RWPE1 (cell line): ENCODE measurements around the gene DYNC2H1.

Source experiments
- CTCF ChIA-PET: fragments of 350-600 bp; sonication (Branson Sonifier 250); formaldehyde crosslinking; extraction: SDS; loops from one replicate; lab custom pipeline; 2021; lab: Yijun Ruan, JAX
- POLR2A ChIA-PET: fragments of 400-600 bp; formaldehyde crosslinking; extraction: SDS; loops from one replicate; lab custom pipeline; 2020; ENCODE audit warnings: antibody characterized with exemption; ENCODE audit not compliant: low non-redundant PET; lab: Yijun Ruan, JAX
- DNase-seq: peaks from one replicate; pipeline ENCODE4 v3.0.0; 2012; ENCODE audit warnings: low spot score
- H3K27ac ChIP-seq: fragments of 450-650 bp; 2 replicates; pipeline ENCODE4 v1.5.1; 2017
- CTCF ChIP-seq: fragments of 450-650 bp; conservative IDR thresholded peaks from 2 replicates; pipeline ENCODE4 v1.5.1; 2017; ENCODE audit warnings: low read depth, mild to moderate bottlenecking

The DYNC2H1 gene

GRCh38 chr11:103164093-103164796, 55.0 kb downstream of the DYNC2H1 start:
- no peak for TF ChIP-seq CTCF
- ChIA-PET POLR2A (no interaction called here), CTCF (no interaction called here)
- H3K27ac ChIP-seq: no peak overlapping the region
- DNase-seq: no peak

GRCh38 chr11:103167166-103167565, 57.9 kb downstream of the DYNC2H1 start:
- POLR2A ChIA-PET: no interaction called here
- DNase-seq: no peak
- CTCF ChIA-PET: interaction anchor here (0.7 kb wide), 1 partner anchor 9 kb away, joined by 3 read pairs; no protein-coding TSS in a partner anchor
- no peak overlapping the region for H3K27ac ChIP-seq
- TF ChIP-seq CTCF: no peak

GRCh38 chr11:103170865-103171264, 61.6 kb downstream of the DYNC2H1 start:
- no peak for DNase-seq
- ChIA-PET POLR2A (no interaction called here), CTCF (interaction anchor here (0.6 kb wide), 1 partner anchor 1671 kb away, joined by 3 read pairs; no protein-coding TSS in a partner anchor)
- no peak for TF ChIP-seq CTCF
- peak overlapping the region; percentile 37; the same call in 1 of the 2 replicates for H3K27ac ChIP-seq

GRCh38 chr11:103175461-103176129, 66.4 kb downstream of the DYNC2H1 start:
- CTCF ChIA-PET: no interaction called here
- POLR2A ChIA-PET: no interaction called here
- TF ChIP-seq CTCF: no peak
- H3K27ac ChIP-seq: no peak overlapping the region
- DNase-seq: no peak

- no peak for DNase-seq
- ChIA-PET POLR2A (no interaction called here), CTCF (interaction anchor here (0.6 kb wide), 1 partner anchor 417 kb away, joined by 3 read pairs; no protein-coding TSS in a partner anchor)
- H3K27ac ChIP-seq: no peak overlapping the region
- TF ChIP-seq CTCF: no peak
Observed at GRCh38 chr11:103183981-103184611, 74.9 kb downstream of the DYNC2H1 start.

GRCh38 chr11:103202048-103202651, 92.9 kb downstream of the DYNC2H1 start:
- POLR2A ChIA-PET: no interaction called here
- DNase-seq: peak; percentile 34
- CTCF ChIA-PET: interaction anchor here (0.6 to 1.0 kb wide), 8 partner anchors 8 to 1551 kb away, joined by 3 to 9 read pairs (median 3); no protein-coding TSS in a partner anchor
- no peak overlapping the region for H3K27ac ChIP-seq
- TF ChIP-seq CTCF: peak; percentile 73
